Progenitor cell of endocrine pancreas (in vitro differentiated cells): ENCODE data around the gene ZNF668. TPM values are rescaled to one million over a fixed set of nuclear protein-coding genes. Genes with fewer than 3 reads are reported as not detected.
A peak's percentile ranks its signal among the peaks of the same experiment; 100 is the strongest.
"Not testable (repeated sequence)": the region's sequence is repeated elsewhere in the genome, so short reads cannot be mapped to it uniquely, and the experiment has no call there.

ENCODE experiments used
- DNase-seq: peaks from one replicate; pipeline ENCODE4 v3.0.0; 2021; ENCODE audit warnings: low spot score; ENCODE audit not compliant: unreplicated experiment
- H3K27ac Mint-ChIP-seq: 2 replicates; pipeline ENCODE4 v1.8.0; 2021; ENCODE audit warnings: mild to moderate bottlenecking, moderate library complexity, mixed read lengths
- H3K27me3 Mint-ChIP-seq: 2 replicates; pipeline ENCODE4 v1.8.0; 2021; ENCODE audit warnings: mixed read lengths
- H3K36me3 Mint-ChIP-seq: 2 replicates; pipeline ENCODE4 v1.8.0; 2022; ENCODE audit warnings: mixed read lengths; ENCODE audit not compliant: insufficient read depth
- H3K4me1 Mint-ChIP-seq: 2 replicates; pipeline ENCODE4 v1.8.0; 2021; ENCODE audit warnings: low read depth, mixed read lengths
- H3K4me3 Mint-ChIP-seq: 2 replicates; pipeline ENCODE4 v1.8.0; 2021; ENCODE audit warnings: low read depth, mild to moderate bottlenecking, moderate library complexity, mixed read lengths
- H3K9me3 Mint-ChIP-seq: 2 replicates; pipeline ENCODE4 v1.8.0; 2021; ENCODE audit warnings: low read depth, mixed read lengths
- CTCF ChIP-seq: fragments of 200-600 bp; sonication (generic); IDR thresholded peaks from one replicate; pipeline ENCODE4 v1.5.0; 2021; ENCODE audit warnings: antibody characterized with exemption, mild to moderate bottlenecking; ENCODE audit not compliant: unreplicated experiment
- total RNA-seq: library from RNA; stranded (reverse); gene quantifications from 2 replicates; pipeline ENCODE4 v1.2.1, GENCODE V29; 2021

ZNF668 gene
- total RNA-seq, 1 donor from 2014 or later = 17.5 TPM

- Mint-ChIP-seq H3K27ac (no peak overlapping the region), H3K9me3 (no peaks in the 10 kb centered on the region), H3K27me3 (peaks cover 3% of the 10 kb centered on the region), H3K4me3 (no peak overlapping the region), H3K36me3 (no peaks in the 10 kb centered on the region), H3K4me1 (no peaks in the 10 kb centered on the region)
- TF ChIP-seq CTCF = no peak
- no peak for DNase-seq
These were observed 51.3 kb downstream of the ZNF668 start for GRCh38 chr16:31022544-31023251.

- no peaks in the 10 kb centered on the region for H3K36me3 Mint-ChIP-seq
- peaks cover 5% of the 10 kb centered on the region for H3K27me3 Mint-ChIP-seq
- no peak overlapping the region for H3K4me3 Mint-ChIP-seq
- TF ChIP-seq CTCF = no peak
- no peak for DNase-seq
- no peak overlapping the region for H3K27ac Mint-ChIP-seq
- no peaks in the 10 kb centered on the region for H3K4me1 Mint-ChIP-seq
- no peaks in the 10 kb centered on the region for H3K9me3 Mint-ChIP-seq
These were observed 53.5 kb downstream of the ZNF668 start for GRCh38 chr16:31020536-31020935.

- H3K36me3 Mint-ChIP-seq, H3K4me3 Mint-ChIP-seq, H3K9me3 Mint-ChIP-seq, DNase-seq, H3K4me1 Mint-ChIP-seq, H3K27ac Mint-ChIP-seq: not testable (repeated sequence)
- H3K27me3 Mint-ChIP-seq = peaks cover 27% of the 10 kb centered on the region
These were observed 56.3 kb downstream of the ZNF668 start for GRCh38 chr16:31017756-31018155.

- H3K36me3 Mint-ChIP-seq = no peaks in the 10 kb centered on the region
- H3K27ac Mint-ChIP-seq = no peak overlapping the region
- H3K27me3 Mint-ChIP-seq = peaks cover 44% of the 10 kb centered on the region
- no peak for DNase-seq
- no peaks in the 10 kb centered on the region for H3K9me3 Mint-ChIP-seq
- peaks cover 2% of the 10 kb centered on the region for H3K4me1 Mint-ChIP-seq
- no peak for TF ChIP-seq CTCF
- H3K4me3 Mint-ChIP-seq = no peak overlapping the region
These were observed 58.0 kb downstream of the ZNF668 start for GRCh38 chr16:31016018-31016417.

- H3K4me1 Mint-ChIP-seq, DNase-seq, H3K27ac Mint-ChIP-seq, H3K36me3 Mint-ChIP-seq, H3K9me3 Mint-ChIP-seq, H3K4me3 Mint-ChIP-seq: not testable (repeated sequence)
- peaks cover 60% of the 10 kb centered on the region for H3K27me3 Mint-ChIP-seq
These were observed 60.7 kb downstream of the ZNF668 start for GRCh38 chr16:31013292-31013691.

- H3K36me3 Mint-ChIP-seq = not testable (repeated sequence)
- H3K27me3 Mint-ChIP-seq = peaks cover 61% of the 10 kb centered on the region
- H3K4me3 Mint-ChIP-seq = peak overlapping the region; percentile 37
These were observed 62.2 kb downstream of the ZNF668 start for GRCh38 chr16:31011815-31012214.

More at GRCh38 chr16:31011815-31012214, 62.2 kb downstream of the ZNF668 start:
- H3K27ac Mint-ChIP-seq, H3K4me1 Mint-ChIP-seq, H3K9me3 Mint-ChIP-seq, DNase-seq: not testable (repeated sequence)

Other genes with a start within 250 kb of the ZNF668 start
- 33.2 and 34.2 TPM in 2 replicates for gene BCL7C, start 180.2 kb downstream of the ZNF668 start, total RNA-seq
- 4.5 and 5.1 TPM in 2 replicates for gene CTF1, start 177.6 kb downstream of the ZNF668 start, total RNA-seq
- 65.6 and 66.8 TPM in 2 replicates for gene FBXL19, start 150.7 kb downstream of the ZNF668 start, total RNA-seq
- gene ORAI3, start 125.2 kb downstream of the ZNF668 start, total RNA-seq = 19.1 and 19.5 TPM in 2 replicates
- 25.4 and 27.7 TPM in 2 replicates for gene SETD1A, start 116.5 kb downstream of the ZNF668 start, total RNA-seq
- 4.6 and 5.5 TPM in 2 replicates for gene HSD3B7, start 89.0 kb downstream of the ZNF668 start, total RNA-seq
- 1.0 and 1.6 TPM in 2 replicates for gene STX1B, start 63.6 kb downstream of the ZNF668 start, total RNA-seq
- gene STX4, start 40.7 kb downstream of the ZNF668 start, total RNA-seq = 49.4 and 50.3 TPM in 2 replicates
- 28.5 and 32.6 TPM in 2 replicates for gene ZNF646, start 182 bp upstream of the ZNF668 start, total RNA-seq
- 2.3 and 2.9 TPM in 2 replicates for gene PRSS53, start 14.7 kb upstream of the ZNF668 start, total RNA-seq
- gene VKORC1, start 20.6 kb upstream of the ZNF668 start, total RNA-seq = 51.0 and 54.8 TPM in 2 replicates
- gene BCKDK, start 34.1 kb upstream of the ZNF668 start, total RNA-seq = 40.1 and 41.7 TPM in 2 replicates
- 72.4 and 76.1 TPM in 2 replicates for gene KAT8, start 43.4 kb upstream of the ZNF668 start, total RNA-seq
- 107 and 111 TPM in 2 replicates for gene PRSS8, start 61.5 kb upstream of the ZNF668 start, total RNA-seq
- 0.65 and 0.69 TPM in 2 replicates for gene PRSS36, start 75.8 kb upstream of the ZNF668 start, total RNA-seq
- gene FUS, start 105.9 kb upstream of the ZNF668 start, total RNA-seq = 739 TPM in 2 replicates
- 4.6 and 5.4 TPM in 2 replicates for gene PYCARD, start 128.5 kb upstream of the ZNF668 start, total RNA-seq
- gene TRIM72, start 139.9 kb upstream of the ZNF668 start, total RNA-seq = 0.14 TPM in 1 of 2 replicates, not detected in the other
- not detected in 2 replicates for gene PYDC1, start 142.9 kb upstream of the ZNF668 start, total RNA-seq
- gene ITGAM, start 185.7 kb upstream of the ZNF668 start, total RNA-seq = not detected in 2 replicates